ENCODE measurements around the gene FIG4.
"Not testable (repeated sequence)": the region's sequence is repeated elsewhere in the genome, so short reads cannot be mapped to it uniquely, and the experiment has no call there.

Gene FIG4

DNA sequence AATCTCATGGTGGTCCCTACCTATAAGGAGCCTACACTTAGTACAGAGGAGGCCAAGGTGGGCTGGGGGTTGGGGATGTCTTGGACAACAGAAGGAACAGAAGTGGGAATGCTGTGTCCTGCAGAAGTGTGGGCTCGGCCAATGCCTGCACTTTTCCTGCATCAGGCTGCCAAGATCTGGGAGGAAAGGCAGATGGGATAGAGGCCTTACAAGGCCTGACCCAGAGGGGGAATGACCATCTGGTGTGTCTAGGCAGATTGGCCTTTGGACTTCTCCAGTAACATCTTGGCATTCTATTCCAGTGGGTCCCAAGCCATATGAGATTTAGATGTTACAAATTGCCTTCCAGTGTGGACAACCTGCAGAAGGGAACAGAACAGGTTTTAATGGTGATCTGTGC lies 162.3 kb downstream of the FIG4 start:
- DNase-seq (ENCODE audit: low read depth) = no peak
- H3K4me3 ChIP-seq (ENCODE audit: control insufficient read depth, low read depth, low read length) = no peak overlapping the region

GRCh38 chr6:109853951-109854350 lies 162.9 kb downstream of the FIG4 start:
- TF ChIP-seq CTCF (IDR thresholded peaks at IDR 0.05; ENCODE audit: control insufficient read depth, insufficient read depth, low read depth, low read length, missing control alignments) = no peak

More for the DNA sequence above, 162.3 kb downstream of the FIG4 start:
- no peak for TF ChIP-seq CTCF (IDR thresholded peaks at IDR 0.05; ENCODE audit: control insufficient read depth, insufficient read depth, low read depth, low read length, missing control alignments)

GRCh38 chr6:109854541-109855308 lies 163.6 kb downstream of the FIG4 start:
- no peak overlapping the region for H3K4me3 ChIP-seq (ENCODE audit: control insufficient read depth, low read depth, low read length)
- TF ChIP-seq CTCF (IDR thresholded peaks at IDR 0.05; ENCODE audit: control insufficient read depth, insufficient read depth, low read depth, low read length, missing control alignments) = no peak
- no peak for DNase-seq (ENCODE audit: low read depth)

More at GRCh38 chr6:109853951-109854350, 162.9 kb downstream of the FIG4 start:
- H3K4me3 ChIP-seq (ENCODE audit: control insufficient read depth, low read depth, low read length) = no peak overlapping the region
- no peak for DNase-seq (ENCODE audit: low read depth)

DNA sequence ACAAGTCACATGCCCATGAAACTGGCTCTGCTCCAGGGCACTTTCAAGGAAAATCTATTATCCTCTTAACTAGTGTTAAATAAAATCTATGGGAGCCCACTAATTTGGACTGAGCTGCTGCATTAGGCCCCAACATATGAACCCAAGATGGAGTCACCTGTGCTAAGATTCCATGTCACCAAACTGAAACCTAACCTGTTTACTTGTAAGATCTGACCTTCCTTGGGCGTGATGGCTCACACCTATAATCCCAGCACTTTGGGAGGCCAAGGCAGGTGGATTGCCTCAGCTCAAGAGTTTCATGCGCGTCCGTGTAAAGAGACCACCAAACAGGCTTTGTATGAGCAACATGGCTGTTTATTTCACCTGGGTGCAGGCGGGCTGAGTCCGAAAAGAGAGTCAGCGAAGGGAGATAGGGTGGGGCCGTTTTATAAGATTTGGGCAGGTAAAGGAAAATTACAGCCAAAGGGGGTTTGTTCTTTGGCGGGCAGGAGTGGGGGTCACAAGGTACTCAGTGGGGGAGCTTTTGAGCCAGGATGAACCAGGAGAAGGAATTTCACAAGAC lies 164.5 kb downstream of the FIG4 start:
- H3K4me3 ChIP-seq (ENCODE audit: control insufficient read depth, low read depth, low read length); DNase-seq (ENCODE audit: low read depth): not testable (repeated sequence)

- DNase-seq (ENCODE audit: low read depth) = no peak
- H3K4me3 ChIP-seq (ENCODE audit: control insufficient read depth, low read depth, low read length) = no peak overlapping the region
- TF ChIP-seq CTCF (IDR thresholded peaks at IDR 0.05; ENCODE audit: control insufficient read depth, insufficient read depth, low read depth, low read length, missing control alignments) = no peak
Observed at GRCh38 chr6:109861946-109862345, 170.8 kb downstream of the FIG4 start.

GRCh38 chr6:109864050-109864449 lies 173.0 kb downstream of the FIG4 start:
- TF ChIP-seq CTCF (IDR thresholded peaks at IDR 0.05; ENCODE audit: control insufficient read depth, insufficient read depth, low read depth, low read length, missing control alignments) = no peak
- DNase-seq (ENCODE audit: low read depth) = no peak
- H3K4me3 ChIP-seq (ENCODE audit: control insufficient read depth, low read depth, low read length) = no peak overlapping the region

DNA sequence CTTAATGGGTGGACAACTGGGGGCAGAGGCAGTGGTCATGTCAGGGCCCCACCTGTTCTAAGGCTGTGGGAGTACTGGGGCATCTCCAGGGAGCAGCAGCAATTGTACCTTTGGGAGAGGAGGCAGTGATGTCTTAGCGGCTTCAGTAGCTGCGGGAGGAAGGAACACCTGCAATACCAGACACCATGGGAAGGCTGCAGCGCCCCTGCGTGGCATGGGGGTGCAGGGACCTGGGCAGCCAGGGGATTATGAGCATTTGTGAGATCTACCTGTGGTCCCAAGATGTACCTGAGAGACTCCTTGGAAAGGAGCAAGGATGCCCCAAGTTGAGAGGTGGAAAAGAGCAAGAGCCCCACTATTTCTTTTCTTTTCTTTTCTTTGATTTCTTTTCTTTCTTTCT lies 174.9 kb downstream of the FIG4 start:
- DNase-seq (ENCODE audit: low read depth) = no peak
- no peak overlapping the region for H3K4me3 ChIP-seq (ENCODE audit: control insufficient read depth, low read depth, low read length)
- TF ChIP-seq CTCF (IDR thresholded peaks at IDR 0.05; ENCODE audit: control insufficient read depth, insufficient read depth, low read depth, low read length, missing control alignments) = no peak
